ENCODE results near the gene CPSF3. TPM values are rescaled to one million over a fixed set of nuclear protein-coding genes. Genes with fewer than 3 reads are reported as not detected.

CPSF3 gene
- total RNA-seq (10 to 100 TPM in 4 of 5 donors, 1 to 10 TPM in 1; 8.2 to 55.3 (median 19.7) TPM), polyA plus RNA-seq (10 to 100 TPM; 12.4 to 15.0 (median 13.3) TPM)
- long read RNA-seq, donor 1, partial matches to known transcripts: 0 of 1 reads
- long read RNA-seq, donor 1, other reads (novel, unspliced or antisense): 0 of 1 reads
- long read RNA-seq, donor 2, transcript CPSF3-201 (18 exons, 2,345 nt): major isoform, 9 of 9 reads
- long read RNA-seq, donor 2, partial matches to known transcripts: 0 of 9 reads
- long read RNA-seq, donor 2, other reads (novel, unspliced or antisense): 0 of 9 reads
- long read RNA-seq, donor 3, partial matches to known transcripts: 0 of 4 reads
- long read RNA-seq, donor 3, other reads (novel, unspliced or antisense): 0 of 4 reads
- long read RNA-seq, donor 4: 0 reads
- long read RNA-seq, donor 5, transcript CPSF3-201 (18 exons, 2,345 nt): major isoform, 5 of 5 reads
- long read RNA-seq, donor 5, partial matches to known transcripts: 0 of 5 reads
- long read RNA-seq, donor 5, other reads (novel, unspliced or antisense): 0 of 5 reads
- long read RNA-seq, donor 6: 0 reads
- long read RNA-seq, donor 7, partial matches to known transcripts: 0 of 4 reads
- long read RNA-seq, donor 7, other reads (novel, unspliced or antisense): 0 of 4 reads
- long read RNA-seq, donor 8, transcript CPSF3-201 (18 exons, 2,345 nt): major isoform, 8 of 8 reads
- long read RNA-seq, donor 8, partial matches to known transcripts: 0 of 8 reads
- long read RNA-seq, donor 8, other reads (novel, unspliced or antisense): 0 of 8 reads
- long read RNA-seq, donor 9, partial matches to known transcripts: 0 of 4 reads
- long read RNA-seq, donor 9, other reads (novel, unspliced or antisense): 0 of 4 reads
- long read RNA-seq, donor 10, partial matches to known transcripts: 0 of 2 reads
- long read RNA-seq, donor 10, other reads (novel, unspliced or antisense): 0 of 2 reads

DNA sequence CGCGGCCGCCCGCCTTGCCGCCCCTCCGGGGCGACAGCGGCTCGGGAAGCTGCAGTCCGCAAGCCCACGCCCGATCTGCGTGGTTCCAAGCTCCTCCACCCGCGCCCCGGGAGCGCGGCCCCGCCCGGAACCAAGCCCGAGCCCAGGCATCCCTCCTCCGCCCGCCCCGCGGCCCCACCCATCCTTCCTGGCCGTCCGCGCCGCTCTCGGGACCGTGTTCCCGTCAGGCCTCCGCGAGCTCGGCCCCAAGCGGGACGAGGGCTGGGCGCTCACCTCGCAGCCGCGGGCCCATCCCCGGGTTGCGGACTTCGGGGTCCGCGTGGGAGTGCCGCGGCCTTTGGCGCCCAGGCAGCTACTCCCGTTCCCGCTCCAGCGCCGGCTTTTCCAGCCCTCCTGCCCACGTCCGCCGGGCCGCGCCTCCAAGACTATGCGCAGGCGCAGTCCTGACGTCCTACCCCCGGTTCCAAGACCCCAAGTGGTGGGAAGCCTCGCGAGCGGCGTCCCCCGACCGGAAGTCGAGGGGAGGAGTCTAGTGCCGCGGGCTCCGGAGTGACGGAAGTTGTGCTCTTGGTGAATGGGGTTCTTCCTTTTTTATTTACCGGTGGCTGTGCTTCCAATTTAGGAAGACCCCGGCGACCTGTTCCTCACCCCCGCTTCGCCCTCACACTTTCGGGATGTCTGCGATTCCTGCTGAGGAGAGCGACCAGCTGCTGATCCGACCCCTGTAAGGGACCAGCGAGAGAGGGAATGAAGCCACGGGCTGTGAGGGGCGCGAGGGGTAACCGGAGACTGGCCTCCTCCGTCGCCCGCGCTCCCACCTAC is at the start of gene CPSF3, which contains the start of gene ITGB1BP1:
Gene CPSF3 (plus strand): TSS at position 555 of the 822 bp plus-strand sequence. CDS start 120 bp downstream, at position 675.
Gene ITGB1BP1 (minus strand): TSS at position 429 of the 822 bp plus-strand sequence. CDS start 4,831 bp downstream, outside the sequence.
- TF ChIP-seq, protein P1, sequence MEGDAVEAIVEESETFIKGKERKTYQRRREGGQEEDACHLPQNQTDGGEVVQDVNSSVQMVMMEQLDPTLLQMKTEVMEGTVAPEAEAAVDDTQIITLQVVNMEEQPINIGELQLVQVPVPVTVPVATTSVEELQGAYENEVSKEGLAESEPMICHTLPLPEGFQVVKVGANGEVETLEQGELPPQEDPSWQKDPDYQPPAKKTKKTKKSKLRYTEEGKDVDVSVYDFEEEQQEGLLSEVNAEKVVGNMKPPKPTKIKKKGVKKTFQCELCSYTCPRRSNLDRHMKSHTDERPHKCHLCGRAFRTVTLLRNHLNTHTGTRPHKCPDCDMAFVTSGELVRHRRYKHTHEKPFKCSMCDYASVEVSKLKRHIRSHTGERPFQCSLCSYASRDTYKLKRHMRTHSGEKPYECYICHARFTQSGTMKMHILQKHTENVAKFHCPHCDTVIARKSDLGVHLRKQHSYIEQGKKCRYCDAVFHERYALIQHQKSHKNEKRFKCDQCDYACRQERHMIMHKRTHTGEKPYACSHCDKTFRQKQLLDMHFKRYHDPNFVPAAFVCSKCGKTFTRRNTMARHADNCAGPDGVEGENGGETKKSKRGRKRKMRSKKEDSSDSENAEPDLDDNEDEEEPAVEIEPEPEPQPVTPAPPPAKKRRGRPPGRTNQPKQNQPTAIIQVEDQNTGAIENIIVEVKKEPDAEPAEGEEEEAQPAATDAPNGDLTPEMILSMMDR (IDR thresholded peaks at IDR 0.05): peak in 3 of 7 experiments; percentile 14 to 22 (median 17)
- peak in 1 of 4 donors; percentile 19 for TF ChIP-seq POLR2A (IDR thresholded peaks at IDR 0.05)
- TF ChIP-seq EP300 (IDR thresholded peaks at IDR 0.05): no peak
- TF ChIP-seq POLR2AphosphoS5 (IDR thresholded peaks at IDR 0.05): peak; percentile 56 to 95 (median 93)
- 0 to 1% (median 1%) methylated on average over 36 to 91 of the region's 91 CpGs for WGBS, 5 donors
- intact Hi-C loops (cut with DNase I; ENCODE audit: low total_unique reads): no loop called here

DNA sequence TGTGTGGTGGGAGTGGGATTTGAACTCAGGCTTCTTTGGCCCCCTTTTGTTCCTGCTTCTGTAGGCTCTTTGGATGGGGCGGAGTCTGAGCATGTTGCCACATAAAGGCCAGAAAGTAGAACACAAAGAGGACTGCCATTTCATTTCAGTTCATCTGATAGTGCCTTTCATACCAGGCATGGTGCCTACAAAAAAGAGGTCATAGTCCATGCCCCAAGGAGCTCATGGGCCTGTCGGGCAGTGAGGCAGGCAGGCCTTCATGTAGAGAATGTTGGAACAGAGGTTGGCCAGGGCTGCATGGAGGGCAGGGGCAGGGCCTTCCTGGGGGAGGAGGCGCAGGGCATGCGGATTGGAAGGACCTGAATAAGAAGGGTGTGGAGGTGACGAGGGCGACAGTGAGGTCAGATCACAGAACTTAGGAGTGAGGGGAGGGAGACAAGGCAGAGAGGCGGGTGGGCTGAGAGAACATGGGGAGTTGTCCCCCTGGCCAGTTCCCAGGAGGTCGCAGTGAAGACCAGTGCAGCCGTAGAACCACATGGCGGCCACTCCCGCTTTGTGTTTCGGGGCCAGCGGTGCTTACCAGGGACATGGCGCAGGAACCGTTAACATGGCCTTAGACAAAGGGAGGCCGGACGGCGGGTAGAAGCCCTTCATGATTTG is 49.3 kb upstream of the CPSF3 start:
- DNase-seq: no peak
- intact Hi-C loops (cut with DNase I; ENCODE audit: low total_unique reads): no loop called here
- TF ChIP-seq, protein P1 (IDR thresholded peaks at IDR 0.05): no peak
- TF ChIP-seq EP300 (IDR thresholded peaks at IDR 0.05) (no peak), POLR2A (IDR thresholded peaks at IDR 0.05) (no peak), POLR2AphosphoS5 (IDR thresholded peaks at IDR 0.05) (no peak)
- Histone ChIP-seq H3K4me1 (peaks cover 0 to 20% (median 7%) of the 10 kb centered on the region in 4 donors), H3K36me3 (peaks cover 17 to 93% (median 85%) of the 10 kb centered on the region in 4 donors), H3K9me3 (no peaks in the 10 kb centered on the region), H3K4me3 (no peak overlapping the region), H3K27ac (no peak overlapping the region), H3K27me3 (no peaks in the 10 kb centered on the region)
- 92 to 94% (median 93%) methylated on average over 18 of the region's 18 CpGs for WGBS, 5 donors

More for the DNA sequence above, at the start of gene CPSF3, which contains the start of gene ITGB1BP1:
- Histone ChIP-seq H3K9me3 (no peaks in the 10 kb centered on the region), H3K27me3 (no peaks in the 10 kb centered on the region), H3K4me3 (peak within 1 kb of the TSS; percentile 72 to 86 (median 80)), H3K36me3 (peaks cover 0 to 2% (median under 1%) of the 10 kb centered on the region in 4 donors), H3K4me1 (peaks cover 22 to 51% (median 33%) of the 10 kb centered on the region in 4 donors), H3K27ac (peak within 1 kb of the TSS; percentile 87 to 96 (median 95))
- DNase-seq: peak; percentile 97 to 99

DNA sequence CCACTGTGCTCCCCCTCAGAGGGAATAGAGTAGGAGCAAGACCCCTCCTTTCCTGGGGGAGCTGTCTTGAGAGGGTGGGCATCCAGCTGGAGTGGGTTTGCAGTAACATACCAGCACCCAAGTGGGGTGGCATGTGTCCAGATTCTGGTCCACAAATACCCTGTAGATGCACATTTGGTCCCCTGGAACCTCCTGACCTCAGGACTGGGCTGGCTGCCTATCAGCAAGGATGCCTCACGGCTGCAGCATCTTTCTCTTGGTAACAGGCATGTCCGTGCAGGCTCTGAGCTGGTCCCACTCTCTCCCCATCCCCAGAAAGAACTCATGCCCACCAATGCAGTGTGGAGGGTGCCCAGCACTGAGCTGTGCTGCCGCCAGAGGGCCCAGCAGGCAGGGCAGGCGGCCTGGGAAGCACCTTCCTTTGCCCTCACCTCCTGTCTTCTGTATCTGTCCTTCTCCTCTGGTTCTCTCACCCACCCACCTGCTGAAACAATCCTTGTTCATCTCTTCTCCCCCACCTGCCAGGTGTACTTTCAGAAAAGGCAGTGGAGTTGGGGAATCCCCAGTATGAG is 47.5 kb upstream of the CPSF3 start:
- peaks cover 9 to 82% (median 70%) of the 10 kb centered on the region in 4 donors for H3K36me3 ChIP-seq

More for the DNA sequence above, 47.5 kb upstream of the CPSF3 start:
- Histone ChIP-seq H3K4me1 (peaks cover 5 to 29% (median 16%) of the 10 kb centered on the region in 4 donors), H3K27me3 (no peaks in the 10 kb centered on the region), H3K4me3 (no peak overlapping the region), H3K27ac (no peak overlapping the region), H3K9me3 (no peaks in the 10 kb centered on the region)
- DNase-seq: no peak
- intact Hi-C loops (cut with DNase I; ENCODE audit: low total_unique reads): no loop called here
- TF ChIP-seq POLR2AphosphoS5 (IDR thresholded peaks at IDR 0.05) (no peak), POLR2A (IDR thresholded peaks at IDR 0.05) (no peak), EP300 (IDR thresholded peaks at IDR 0.05) (no peak)
- TF ChIP-seq, protein P1 (IDR thresholded peaks at IDR 0.05): no peak
- 83 to 96% (median 88%) methylated on average over 3 to 4 of the region's 4 CpGs for WGBS, 5 donors
